GM12873 (cell line): ENCODE results near the gene HMGCS1.

Source experiments
- CTCF ChIP-seq: IDR thresholded peaks from 2 replicates; pipeline ENCODE4 v1.5.1; 2012; ENCODE audit warnings: low read depth, mild to moderate bottlenecking, moderate library complexity, low read length, control low read depth; ENCODE audit not compliant: insufficient read depth; ENCODE audit errors: missing control alignments

HMGCS1 gene

DNA sequence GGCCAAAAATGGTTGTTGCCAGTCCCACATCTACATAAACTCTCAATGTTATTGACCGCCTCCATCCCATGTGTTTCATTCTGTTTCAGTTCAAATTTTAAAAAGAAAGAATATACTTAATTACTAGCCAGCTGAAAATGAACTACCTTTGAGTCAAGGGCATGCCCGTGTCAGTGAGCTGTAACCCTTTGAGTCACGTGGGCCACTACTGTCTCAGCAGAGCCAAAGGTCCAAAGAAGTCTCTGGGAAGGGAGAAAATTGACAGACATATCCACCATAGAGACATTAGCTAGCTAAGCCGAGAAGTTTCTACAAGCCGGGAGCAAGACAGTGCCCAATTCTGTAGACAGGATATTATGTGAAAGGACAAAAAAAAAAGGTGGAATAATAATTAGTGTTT lies 61.5 kb downstream of the HMGCS1 start:
- no peak for TF ChIP-seq CTCF

- TF ChIP-seq CTCF, result no peak
These were observed 67.4 kb downstream of the HMGCS1 start for GRCh38 chr5:43245724-43246385.

GRCh38 chr5:43244823-43245565 lies 68.2 kb downstream of the HMGCS1 start:
- TF ChIP-seq CTCF, result no peak

- no peak for TF ChIP-seq CTCF
These were observed 69.9 kb downstream of the HMGCS1 start for GRCh38 chr5:43243270-43243669.

DNA sequence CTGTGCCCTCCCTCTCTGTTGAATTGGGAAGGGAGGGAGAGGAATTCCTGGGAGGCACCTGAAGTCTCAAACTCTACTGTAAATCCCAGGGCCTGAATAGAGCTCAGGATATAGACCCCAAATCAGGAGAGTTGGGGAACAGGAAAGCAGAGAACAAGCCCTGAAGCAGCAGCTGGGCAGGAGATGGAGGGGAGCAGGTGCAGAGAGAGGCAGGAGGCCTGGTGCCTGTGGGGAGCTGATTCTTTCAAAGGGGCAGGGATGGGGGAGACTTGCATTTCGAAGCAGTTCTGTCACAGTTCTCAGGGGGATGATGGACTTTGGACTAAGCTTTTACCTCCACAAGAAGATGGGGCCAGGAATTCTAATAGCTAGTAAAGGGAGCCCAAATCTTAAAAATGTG lies 71.0 kb downstream of the HMGCS1 start:
- no peak for TF ChIP-seq CTCF
